Dendritic cell treated with granulocyte-macrophage colony-stimulating factor and Interleukin-4, amounts not matched to agents 40 ng/mL and 50 ng/mL, for 4 days (primary cell): ENCODE results near the gene TMPRSS4.
"Not testable (repeated sequence)": the region's sequence is repeated elsewhere in the genome, so short reads cannot be mapped to it uniquely, and the experiment has no call there.

Experiments
- H3K27ac Mint-ChIP-seq: one replicate; pipeline ENCODE4 v1.8.0; 2022; ENCODE audit warnings: mild to moderate bottlenecking, mixed read lengths
- H3K27me3 Mint-ChIP-seq: one replicate; pipeline ENCODE4 v1.8.0; 2022; ENCODE audit warnings: mild to moderate bottlenecking, mixed read lengths
- H3K36me3 Mint-ChIP-seq: one replicate; pipeline ENCODE4 v1.8.0; 2022; ENCODE audit warnings: low read depth, mixed read lengths
- H3K4me1 Mint-ChIP-seq: one replicate; pipeline ENCODE4 v1.8.0; 2022; ENCODE audit warnings: low read depth, mixed read lengths
- H3K4me3 Mint-ChIP-seq: one replicate; pipeline ENCODE4 v1.8.0; 2022; ENCODE audit warnings: mild to moderate bottlenecking, moderate library complexity, mixed read lengths
- H3K9me3 Mint-ChIP-seq: one replicate; pipeline ENCODE4 v1.8.0; 2022; ENCODE audit warnings: mixed read lengths
- intact Hi-C: fragments of 100-400 bp; cut with micrococcal nuclease; formaldehyde crosslinking; loops from one replicate; pipeline ENCODE4 v1.15.0; 2022

The TMPRSS4 gene

DNA sequence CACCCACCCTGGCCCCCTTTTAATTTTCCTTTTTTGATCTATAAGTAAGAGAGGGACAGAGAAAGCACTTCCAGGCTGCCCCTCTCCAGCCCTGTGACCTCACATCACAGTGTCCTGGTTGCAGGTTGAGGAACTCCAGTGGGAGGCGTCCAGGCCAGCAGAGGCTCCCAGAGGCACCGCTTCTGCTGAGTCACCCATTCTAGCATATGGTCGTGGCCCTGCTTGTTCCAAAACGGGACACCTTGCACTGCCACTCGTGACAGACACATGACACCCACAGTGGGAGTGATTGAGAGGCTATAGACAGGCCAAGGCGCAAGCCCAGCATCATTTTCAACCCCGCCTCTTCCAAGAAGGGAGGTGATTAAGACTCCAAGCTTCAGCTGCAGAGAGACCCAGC lies 16.0 kb upstream of the TMPRSS4 start:
- Mint-ChIP-seq H3K27ac (peak overlapping the region; percentile 58), H3K36me3 (no peaks in the 10 kb centered on the region), H3K4me3 (no peak overlapping the region), H3K4me1 (peaks cover 38% of the 10 kb centered on the region), H3K27me3 (peaks cover 22% of the 10 kb centered on the region), H3K9me3 (no peaks in the 10 kb centered on the region)
- intact Hi-C loops = no loop called here

- no peaks in the 10 kb centered on the region for H3K9me3 Mint-ChIP-seq
Measured at GRCh38 chr11:118061586-118062125, 15.2 kb upstream of the TMPRSS4 start.

DNA sequence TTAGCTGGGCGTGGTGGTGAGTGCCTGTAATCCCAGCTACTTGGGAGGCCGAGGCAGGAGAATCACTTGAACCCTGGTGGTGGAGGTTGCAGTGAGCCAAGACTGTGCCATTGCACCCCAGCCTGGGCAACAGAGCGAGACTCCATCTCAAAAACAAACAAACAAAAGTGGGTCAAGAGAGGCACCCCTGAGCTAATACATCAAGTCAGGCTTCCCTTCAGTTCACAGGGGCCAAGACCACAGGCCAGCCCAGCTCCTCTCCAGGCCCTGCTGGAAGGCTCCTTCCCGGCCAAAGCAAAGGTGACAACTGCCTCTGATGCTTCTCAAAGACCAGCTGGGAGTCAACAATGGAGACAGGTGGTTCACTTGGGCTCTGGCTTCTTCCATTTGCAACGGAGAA lies 14.7 kb upstream of the TMPRSS4 start:
- H3K36me3 Mint-ChIP-seq = not testable (repeated sequence)

More at GRCh38 chr11:118061586-118062125, 15.2 kb upstream of the TMPRSS4 start:
- Mint-ChIP-seq H3K27ac (no peak overlapping the region), H3K27me3 (peaks cover 19% of the 10 kb centered on the region), H3K36me3 (no peaks in the 10 kb centered on the region), H3K4me3 (no peak overlapping the region), H3K4me1 (peaks cover 30% of the 10 kb centered on the region)
- intact Hi-C loops = no loop called here

GRCh38 chr11:118062631-118063030 lies 14.2 kb upstream of the TMPRSS4 start:
- H3K27ac Mint-ChIP-seq = not testable (repeated sequence)

More for the DNA sequence above, 14.7 kb upstream of the TMPRSS4 start:
- H3K4me3 Mint-ChIP-seq, H3K27ac Mint-ChIP-seq, H3K9me3 Mint-ChIP-seq, intact Hi-C loops: not testable (repeated sequence)
- Mint-ChIP-seq H3K27me3 (peaks cover 14% of the 10 kb centered on the region), H3K4me1 (peaks cover 25% of the 10 kb centered on the region)

GRCh38 chr11:118064956-118065355 lies 11.9 kb upstream of the TMPRSS4 start:
- Mint-ChIP-seq H3K4me1 (peaks cover 11% of the 10 kb centered on the region), H3K27me3 (peaks cover 5% of the 10 kb centered on the region)
- intact Hi-C loops = no loop called here

More at GRCh38 chr11:118062631-118063030, 14.2 kb upstream of the TMPRSS4 start:
- intact Hi-C loops, H3K4me3 Mint-ChIP-seq, H3K36me3 Mint-ChIP-seq, H3K9me3 Mint-ChIP-seq, H3K27me3 Mint-ChIP-seq: not testable (repeated sequence)
- peaks cover 21% of the 10 kb centered on the region for H3K4me1 Mint-ChIP-seq

DNA sequence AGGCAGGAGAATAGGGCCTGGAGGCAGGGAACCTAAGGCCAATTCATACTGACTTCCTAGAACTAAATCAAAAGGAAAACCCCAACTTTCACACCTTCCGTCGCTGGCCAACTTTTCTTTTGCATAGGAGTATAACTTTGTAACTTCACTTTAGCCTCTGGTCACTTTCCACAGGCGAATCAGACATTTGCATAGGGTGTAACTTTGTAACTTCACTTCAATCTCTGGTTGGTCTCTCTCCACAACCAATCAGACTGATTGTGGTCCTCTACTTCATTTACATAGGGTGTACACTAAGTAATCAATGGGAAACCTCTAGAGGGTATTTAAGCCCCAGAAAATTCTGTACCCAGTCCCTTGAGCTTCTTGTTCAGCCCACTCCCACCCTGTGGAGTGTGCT lies 11.5 kb upstream of the TMPRSS4 start:
- peaks cover 7% of the 10 kb centered on the region for H3K4me1 Mint-ChIP-seq
- peaks cover 5% of the 10 kb centered on the region for H3K27me3 Mint-ChIP-seq
- no peak overlapping the region for H3K4me3 Mint-ChIP-seq
- H3K27ac Mint-ChIP-seq = no peak overlapping the region
- intact Hi-C loops = no loop called here
- H3K36me3 Mint-ChIP-seq = no peaks in the 10 kb centered on the region
- no peaks in the 10 kb centered on the region for H3K9me3 Mint-ChIP-seq

More at GRCh38 chr11:118064956-118065355, 11.9 kb upstream of the TMPRSS4 start:
- Mint-ChIP-seq H3K36me3 (no peaks in the 10 kb centered on the region), H3K9me3 (no peaks in the 10 kb centered on the region), H3K4me3 (no peak overlapping the region), H3K27ac (no peak overlapping the region)

DNA sequence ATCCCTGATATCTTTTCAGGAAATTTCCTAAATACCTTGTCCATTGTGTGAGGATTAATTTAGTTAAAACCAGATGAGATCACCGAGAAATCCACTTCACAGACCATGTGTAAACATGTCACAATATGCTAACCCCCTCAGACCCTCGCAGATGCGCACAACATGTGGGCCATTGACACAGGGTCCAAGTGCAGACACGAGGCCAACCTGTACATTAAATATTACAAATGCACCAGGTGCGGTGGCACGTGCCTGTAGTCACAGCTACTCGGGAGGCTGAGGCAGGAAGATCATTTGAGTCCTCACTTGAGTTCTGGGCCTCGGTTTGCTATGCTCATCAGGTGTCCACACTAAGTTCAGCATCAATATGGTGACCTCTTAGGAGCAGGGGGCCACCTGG lies 9.9 kb upstream of the TMPRSS4 start:
- no peaks in the 10 kb centered on the region for H3K4me1 Mint-ChIP-seq
- no peaks in the 10 kb centered on the region for H3K36me3 Mint-ChIP-seq
- H3K4me3 Mint-ChIP-seq = no peak overlapping the region
- H3K9me3 Mint-ChIP-seq = no peaks in the 10 kb centered on the region
- intact Hi-C loops = no loop called here
- H3K27ac Mint-ChIP-seq = no peak overlapping the region
- H3K27me3 Mint-ChIP-seq = peaks cover 3% of the 10 kb centered on the region

- Mint-ChIP-seq H3K27ac (no peak overlapping the region), H3K9me3 (no peaks in the 10 kb centered on the region), H3K4me1 (no peaks in the 10 kb centered on the region), H3K4me3 (no peak overlapping the region), H3K27me3 (no peaks in the 10 kb centered on the region), H3K36me3 (no peaks in the 10 kb centered on the region)
- intact Hi-C loops = no loop called here
Measured at GRCh38 chr11:118068206-118068944, 8.5 kb upstream of the TMPRSS4 start.

GRCh38 chr11:118068945-118069612 lies 7.8 kb upstream of the TMPRSS4 start:
- Mint-ChIP-seq H3K4me1 (peaks cover 3% of the 10 kb centered on the region), H3K4me3 (no peak overlapping the region), H3K36me3 (no peaks in the 10 kb centered on the region), H3K27me3 (no peaks in the 10 kb centered on the region), H3K9me3 (no peaks in the 10 kb centered on the region), H3K27ac (no peak overlapping the region)
- intact Hi-C loops = no loop called here

DNA sequence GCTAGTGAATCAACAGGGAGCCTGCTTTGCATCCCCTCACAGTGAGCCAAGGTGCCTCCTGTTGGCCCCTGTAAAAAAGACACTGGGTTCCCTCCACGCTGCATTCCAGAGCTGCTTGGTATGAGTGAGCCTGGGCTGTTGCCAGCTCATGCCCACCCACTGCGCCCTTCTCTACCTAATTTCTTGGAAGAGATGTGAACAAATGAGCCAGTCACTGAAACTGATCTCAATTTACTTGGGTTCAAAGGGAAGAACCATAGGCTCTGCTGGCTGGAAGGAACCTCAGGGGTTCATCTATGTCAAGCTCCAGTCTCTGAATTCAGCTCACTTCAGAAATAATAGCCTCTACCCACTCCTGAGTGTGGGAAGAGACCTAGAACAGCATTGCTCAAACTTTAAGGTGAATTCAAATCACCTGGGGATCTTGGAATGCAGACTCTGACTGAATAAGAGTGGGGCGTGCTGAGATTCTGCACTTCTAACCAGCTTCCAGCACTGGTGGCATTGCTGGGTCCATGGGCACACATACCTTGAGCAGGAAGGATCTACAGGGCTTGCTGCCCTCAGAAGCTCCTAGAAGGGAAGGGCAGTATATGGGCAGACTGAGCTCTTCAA lies 5.4 kb upstream of the TMPRSS4 start:
- H3K27me3 Mint-ChIP-seq = no peaks in the 10 kb centered on the region
- no peak overlapping the region for H3K4me3 Mint-ChIP-seq
- no peak overlapping the region for H3K27ac Mint-ChIP-seq
- H3K36me3 Mint-ChIP-seq = no peaks in the 10 kb centered on the region
- H3K4me1 Mint-ChIP-seq = peaks cover 6% of the 10 kb centered on the region
- H3K9me3 Mint-ChIP-seq = no peaks in the 10 kb centered on the region
- intact Hi-C loops = no loop called here

DNA sequence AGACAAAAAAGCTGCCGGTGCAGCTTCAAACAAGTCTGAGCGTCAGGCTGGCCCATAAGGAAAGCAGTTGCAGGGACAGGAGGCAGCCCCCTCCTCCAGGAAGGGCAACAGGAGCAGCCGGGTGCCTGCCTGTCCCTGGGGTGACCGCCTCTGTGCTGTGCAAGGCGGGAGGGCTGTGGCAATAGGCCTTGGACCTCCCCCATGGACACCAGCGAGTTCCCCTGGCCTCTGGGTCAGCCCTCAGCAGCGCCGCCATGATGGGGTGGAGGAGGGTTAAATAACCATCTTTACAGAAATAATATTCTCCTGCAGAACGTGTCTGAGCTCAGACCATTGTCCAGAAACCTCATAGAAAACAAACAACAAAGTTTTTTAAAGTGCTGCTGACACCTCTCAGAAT lies 3.3 kb upstream of the TMPRSS4 start:
- intact Hi-C loops = no loop called here
- peaks cover 13% of the 10 kb centered on the region for H3K4me1 Mint-ChIP-seq
- no peaks in the 10 kb centered on the region for H3K9me3 Mint-ChIP-seq
- no peak overlapping the region for H3K4me3 Mint-ChIP-seq
- no peaks in the 10 kb centered on the region for H3K36me3 Mint-ChIP-seq
- no peaks in the 10 kb centered on the region for H3K27me3 Mint-ChIP-seq
- no peak overlapping the region for H3K27ac Mint-ChIP-seq

DNA sequence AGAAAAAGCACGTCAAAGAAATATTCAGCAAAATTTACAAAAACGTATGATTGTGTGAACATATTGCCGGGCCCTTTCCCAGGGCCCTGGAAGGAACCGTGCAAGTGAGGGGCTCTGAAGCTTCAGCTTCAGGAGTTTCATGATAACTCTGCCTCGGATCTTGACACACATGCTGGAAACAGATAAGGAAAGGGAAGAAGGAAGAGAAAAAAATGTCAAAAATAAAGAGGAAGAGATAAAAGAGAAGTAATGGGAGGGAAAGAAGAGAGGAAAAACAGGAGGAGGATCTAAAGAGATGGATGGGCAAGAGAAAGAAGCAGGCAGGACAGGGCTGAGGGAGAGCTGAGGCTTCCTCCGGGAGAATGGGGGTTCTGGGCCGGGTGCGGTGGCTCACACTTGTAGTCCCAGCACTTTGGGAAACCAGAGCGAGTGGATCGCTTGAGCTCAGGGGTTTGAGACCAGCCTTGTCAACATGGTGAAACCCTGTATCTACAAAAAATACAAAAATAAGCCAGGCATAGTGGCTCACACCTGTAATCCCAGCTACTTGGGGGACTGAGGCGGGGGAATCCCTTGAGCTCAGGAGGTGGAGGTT lies 2.7 kb upstream of the TMPRSS4 start:
- H3K4me3 Mint-ChIP-seq = no peak overlapping the region
- intact Hi-C loops = no loop called here
- H3K27ac Mint-ChIP-seq = no peak overlapping the region

DNA sequence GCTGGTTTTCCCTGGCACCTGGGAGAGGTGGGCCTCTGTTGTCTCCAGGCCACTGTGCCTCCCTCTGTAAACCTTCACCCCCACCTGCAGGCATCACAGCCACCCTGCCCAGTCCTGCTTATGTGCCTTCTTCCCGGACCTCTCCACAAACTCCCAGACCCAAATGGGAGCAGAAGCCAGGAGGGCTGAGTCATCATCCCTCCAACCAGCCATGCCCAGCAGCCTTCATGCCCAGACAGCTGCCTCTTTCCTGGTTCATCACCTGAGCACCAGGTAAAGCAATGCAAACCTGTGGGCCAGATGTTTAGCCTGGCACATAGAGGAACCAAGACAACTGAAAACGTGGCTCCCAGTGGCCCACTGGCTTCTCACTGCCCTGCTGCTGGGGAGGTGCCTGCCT lies 2.1 kb upstream of the TMPRSS4 start:
- no peak overlapping the region for H3K4me3 Mint-ChIP-seq
- H3K27ac Mint-ChIP-seq = no peak overlapping the region
- no peaks in the 10 kb centered on the region for H3K9me3 Mint-ChIP-seq
- intact Hi-C loops = no loop called here
- H3K27me3 Mint-ChIP-seq = peaks cover 1% of the 10 kb centered on the region
- H3K36me3 Mint-ChIP-seq = no peaks in the 10 kb centered on the region
- H3K4me1 Mint-ChIP-seq = peaks cover 15% of the 10 kb centered on the region

More for the DNA sequence above, 2.7 kb upstream of the TMPRSS4 start:
- peaks cover 15% of the 10 kb centered on the region for H3K4me1 Mint-ChIP-seq
- H3K27me3 Mint-ChIP-seq = no peaks in the 10 kb centered on the region
- no peaks in the 10 kb centered on the region for H3K9me3 Mint-ChIP-seq
- no peaks in the 10 kb centered on the region for H3K36me3 Mint-ChIP-seq

- Mint-ChIP-seq H3K4me1 (peaks cover 42% of the 10 kb centered on the region), H3K27me3 (peaks cover 1% of the 10 kb centered on the region), H3K27ac (no peak overlapping the region), H3K36me3 (no peaks in the 10 kb centered on the region), H3K4me3 (no peak overlapping the region), H3K9me3 (no peaks in the 10 kb centered on the region)
- intact Hi-C loops = no loop called here
Measured at GRCh38 chr11:118078911-118079411, 2.1 kb downstream of the TMPRSS4 start.
